GM12892 (cell line): ENCODE measurements around the gene RAMP3.
"Not testable (repeated sequence)": the region's sequence is repeated elsewhere in the genome, so short reads cannot be mapped to it uniquely, and the experiment has no call there.

Source experiments
- DNase-seq: peaks from one replicate; pipeline ENCODE4 v3.0.0; 2011; ENCODE audit not compliant: insufficient read length
- FAIRE-seq: peaks from 2 replicates; lab custom pipeline; 2011; peaks lifted over from hg19 to GRCh38; lab: Jason Lieb, UNC
- POLR2A ChIP-seq: IDR thresholded peaks from 2 replicates; pipeline ENCODE4 v1.6.1; 2011; ENCODE audit warnings: low read depth, low read length, control low read depth
- POLR2AphosphoS5 ChIP-seq: IDR thresholded peaks from 2 replicates; pipeline ENCODE4 v1.6.1; 2011; ENCODE audit warnings: low read depth, low read length, control low read depth
- TAF1 ChIP-seq: IDR thresholded peaks from 2 replicates; pipeline ENCODE4 v1.6.1; 2011; ENCODE audit warnings: low read depth, mild to moderate bottlenecking, control low read depth, low read length, borderline replicate concordance

The RAMP3 gene

GRCh38 chr7:45151967-45152366, 5.6 kb upstream of the RAMP3 start:
- DNase-seq (no peak), FAIRE-seq (no peak)
- TF ChIP-seq TAF1: no peak
- no peak for TF ChIP-seq POLR2AphosphoS5
- no peak for TF ChIP-seq POLR2A

DNA sequence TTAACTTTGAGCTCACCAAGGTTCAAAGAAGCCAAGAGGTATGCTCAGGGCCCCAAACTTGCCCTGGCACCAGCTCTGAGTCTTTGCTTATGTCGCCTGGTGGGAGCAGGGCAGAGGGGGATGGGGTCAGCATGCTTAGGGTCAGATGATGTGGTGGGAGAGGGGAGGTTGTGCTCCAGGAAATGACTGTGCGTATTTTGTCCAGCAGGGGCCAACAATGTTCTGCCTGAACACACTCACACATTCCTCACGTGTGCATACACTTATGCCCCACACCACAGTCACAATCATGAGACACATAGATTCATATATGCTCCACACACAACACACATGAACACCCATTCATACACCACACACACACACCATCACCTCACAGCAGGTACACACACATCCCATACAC, 4.4 kb upstream of the RAMP3 start:
- FAIRE-seq (peak; percentile 82), DNase-seq (no peak)
- TF ChIP-seq TAF1 (no peak), POLR2AphosphoS5 (no peak), POLR2A (no peak)

GRCh38 chr7:45153861-45154260, 3.7 kb upstream of the RAMP3 start:
- not testable (repeated sequence) for DNase-seq, FAIRE-seq

DNA sequence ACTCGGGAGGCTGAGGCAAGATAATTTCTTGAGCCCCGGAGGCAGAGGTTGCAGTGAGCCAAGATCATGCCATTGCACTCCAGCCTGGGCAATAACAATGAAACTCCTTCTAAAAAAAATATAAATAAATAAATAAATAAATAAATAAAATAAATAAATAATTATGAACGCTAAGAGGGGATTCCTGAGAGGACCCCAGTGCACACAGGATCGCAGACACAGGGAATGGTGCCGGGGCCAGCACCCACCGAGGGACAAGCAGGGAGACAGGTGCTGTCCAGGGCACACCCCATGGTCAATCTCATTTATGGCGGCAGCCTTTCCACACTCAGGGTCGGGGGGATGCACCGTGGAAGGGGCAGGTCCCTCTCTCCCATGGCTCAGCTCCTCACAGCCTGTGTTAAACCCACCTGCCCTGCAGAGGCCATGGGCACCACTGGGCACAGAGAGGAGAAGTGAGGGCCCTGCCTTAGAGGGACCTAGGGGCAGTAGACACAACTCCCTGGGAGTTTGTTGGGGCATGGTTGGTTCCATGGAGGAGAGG, 2.2 kb upstream of the RAMP3 start:
- FAIRE-seq: no peak
- DNase-seq: no peak
- no peak for TF ChIP-seq TAF1
- TF ChIP-seq POLR2A: no peak
- TF ChIP-seq POLR2AphosphoS5: no peak

DNA sequence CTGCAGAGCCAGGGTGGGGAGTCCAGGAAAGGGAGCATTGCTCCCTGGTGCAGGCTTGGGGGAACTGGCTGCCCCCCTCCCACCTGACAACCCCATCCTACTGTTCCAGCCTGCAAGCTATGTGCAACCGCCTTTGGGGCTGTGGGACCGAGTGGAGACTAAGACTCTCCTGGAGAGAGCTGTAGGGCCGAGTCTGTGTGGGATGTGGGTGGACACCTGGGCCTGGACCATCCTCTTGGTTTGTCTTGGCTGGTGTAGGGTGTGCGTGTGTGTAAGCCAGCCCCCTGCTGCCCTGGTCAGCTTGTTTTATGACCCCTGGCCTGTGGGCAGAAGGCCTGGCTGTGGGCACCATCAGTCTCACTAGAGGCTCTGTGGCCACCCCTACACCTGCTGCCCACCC, 1.6 kb upstream of the RAMP3 start:
- no peak for FAIRE-seq
- no peak for TF ChIP-seq POLR2AphosphoS5
- TF ChIP-seq TAF1: no peak
- TF ChIP-seq POLR2A: no peak

GRCh38 chr7:45156516-45157272, 897 bp upstream of the RAMP3 start:
- TF ChIP-seq POLR2AphosphoS5 (no peak), POLR2A (no peak)
- no peak for DNase-seq
- no peak for FAIRE-seq

More for the DNA sequence above, 1.6 kb upstream of the RAMP3 start:
- no peak for DNase-seq

DNA sequence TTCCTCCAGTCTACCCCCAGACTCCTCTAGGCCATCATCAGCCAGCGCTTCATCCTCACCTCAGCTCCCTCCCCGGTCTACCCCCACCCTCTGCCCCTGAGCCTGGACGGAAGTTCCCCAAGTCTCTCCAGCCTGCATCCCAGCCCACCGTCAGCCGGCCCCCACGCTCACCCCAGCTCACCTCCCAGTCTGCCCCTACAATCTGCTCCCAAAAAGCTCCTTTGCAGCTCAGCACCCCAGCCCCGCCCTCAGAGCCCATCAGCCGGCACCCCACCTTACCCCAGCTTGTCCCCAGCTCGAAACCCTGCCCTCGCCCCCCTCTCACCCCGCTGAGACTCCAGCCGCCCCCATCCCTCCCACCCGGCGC, 322 bp upstream of the RAMP3 start:
- no peak for FAIRE-seq
- TF ChIP-seq TAF1 (no peak), POLR2AphosphoS5 (no peak), POLR2A (no peak)
- no peak for DNase-seq

DNA sequence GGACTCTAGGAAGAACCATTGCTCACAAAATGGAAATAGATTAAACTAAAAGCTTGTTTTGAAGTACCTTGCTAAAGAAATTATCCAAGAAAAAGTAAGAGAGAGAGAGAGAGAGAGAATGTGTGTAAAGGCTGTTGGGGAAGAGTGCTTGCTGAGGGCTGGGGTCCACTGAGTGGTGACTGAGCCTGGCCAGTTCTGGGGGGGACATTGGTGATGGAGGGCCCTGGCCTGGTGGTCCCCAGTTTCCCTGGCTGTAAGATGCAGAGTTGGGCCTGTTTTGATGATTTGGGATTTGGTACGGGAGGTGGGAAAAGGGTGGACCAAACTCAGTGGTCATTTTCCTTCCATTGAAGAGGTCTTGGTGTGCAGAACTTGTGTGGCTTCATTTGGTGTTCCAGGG, 880 bp downstream of the RAMP3 start:
- DNase-seq: no peak
- no peak for TF ChIP-seq TAF1
- FAIRE-seq: no peak

DNA sequence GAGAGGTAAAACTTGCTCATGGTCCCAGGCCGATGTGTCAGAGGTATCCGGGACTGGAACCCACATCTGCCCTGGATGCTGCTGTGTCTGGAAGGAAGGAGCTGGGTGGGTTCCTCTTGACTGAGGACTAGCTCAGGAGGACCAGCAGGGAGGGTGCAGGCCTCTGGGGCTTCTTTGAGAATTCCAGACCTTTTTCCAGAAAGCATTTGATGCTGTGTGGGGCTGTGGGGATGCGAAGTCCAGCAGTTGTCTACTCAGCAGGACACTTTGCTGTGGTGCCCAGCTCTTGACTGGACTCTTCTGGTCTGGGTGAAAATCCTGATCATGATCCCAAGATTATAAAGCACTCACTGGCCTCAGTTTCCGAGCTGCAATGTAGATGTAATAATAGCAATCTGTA, 1.7 kb downstream of the RAMP3 start:
- DNase-seq (no peak), FAIRE-seq (no peak)
- TF ChIP-seq TAF1 (no peak), POLR2AphosphoS5 (no peak)

GRCh38 chr7:45160417-45160881, 2.9 kb downstream of the RAMP3 start:
- peak; percentile 61 for DNase-seq
- no peak for FAIRE-seq
- TF ChIP-seq POLR2A: no peak
- no peak for TF ChIP-seq TAF1
- no peak for TF ChIP-seq POLR2AphosphoS5

DNA sequence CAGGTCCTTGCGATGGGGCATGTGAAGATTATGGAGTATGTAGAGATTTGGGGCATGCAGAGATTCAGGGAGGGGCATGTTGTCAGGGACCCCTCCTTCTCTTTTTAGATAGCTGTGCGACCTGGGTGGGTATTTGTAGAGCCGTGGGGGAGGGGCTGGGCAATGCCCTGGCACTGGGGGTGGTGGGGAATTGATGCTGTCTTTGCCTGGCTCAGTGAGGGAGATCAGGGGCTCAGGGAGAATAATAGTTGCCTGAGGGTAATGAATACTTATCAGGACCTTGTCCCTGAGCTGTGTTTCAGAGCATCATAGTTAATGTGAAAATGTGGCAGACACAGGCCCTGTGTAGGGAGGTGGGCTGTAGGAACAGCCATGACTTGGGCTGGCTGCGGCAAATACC, 3.5 kb downstream of the RAMP3 start:
- DNase-seq (no peak), FAIRE-seq (no peak)
- no peak for TF ChIP-seq POLR2A
- TF ChIP-seq POLR2AphosphoS5: no peak
- no peak for TF ChIP-seq TAF1

DNA sequence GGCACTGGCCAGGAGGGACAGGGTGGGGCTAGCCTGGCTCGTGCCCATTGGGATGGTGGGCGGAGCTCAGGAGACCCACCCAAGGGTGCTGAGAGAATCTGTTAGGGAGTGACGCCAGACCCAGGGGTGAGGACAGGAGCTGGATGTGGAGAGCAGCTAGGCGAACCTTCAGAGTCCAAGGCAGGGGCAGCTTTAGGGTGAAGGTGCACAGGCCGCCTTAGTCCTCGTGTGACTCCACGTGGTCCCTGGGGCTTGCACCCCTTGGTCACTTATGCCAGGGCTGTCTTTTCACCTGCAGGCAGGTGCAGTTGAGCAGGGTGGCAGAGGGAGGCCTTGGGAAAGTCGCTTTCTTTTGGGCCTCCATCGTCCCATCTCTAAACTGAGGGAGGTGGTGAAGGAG, 4.3 kb downstream of the RAMP3 start:
- FAIRE-seq: no peak
- DNase-seq: no peak
- no peak for TF ChIP-seq POLR2AphosphoS5
- no peak for TF ChIP-seq TAF1
- no peak for TF ChIP-seq POLR2A
